GM19468 (cell line): ENCODE results near the gene PNMA8A.

ENCODE experiments used
- ATAC-seq: cut with Tn5 transposase; IDR thresholded peaks from one replicate; pipeline ENCODE4 v1.9.1; 2021; ENCODE audit warnings: mild to moderate bottlenecking, moderate library complexity, moderate number of reproducible peaks; ENCODE audit not compliant: unreplicated experiment; ENCODE audit errors: extremely low read depth

The PNMA8A gene

DNA sequence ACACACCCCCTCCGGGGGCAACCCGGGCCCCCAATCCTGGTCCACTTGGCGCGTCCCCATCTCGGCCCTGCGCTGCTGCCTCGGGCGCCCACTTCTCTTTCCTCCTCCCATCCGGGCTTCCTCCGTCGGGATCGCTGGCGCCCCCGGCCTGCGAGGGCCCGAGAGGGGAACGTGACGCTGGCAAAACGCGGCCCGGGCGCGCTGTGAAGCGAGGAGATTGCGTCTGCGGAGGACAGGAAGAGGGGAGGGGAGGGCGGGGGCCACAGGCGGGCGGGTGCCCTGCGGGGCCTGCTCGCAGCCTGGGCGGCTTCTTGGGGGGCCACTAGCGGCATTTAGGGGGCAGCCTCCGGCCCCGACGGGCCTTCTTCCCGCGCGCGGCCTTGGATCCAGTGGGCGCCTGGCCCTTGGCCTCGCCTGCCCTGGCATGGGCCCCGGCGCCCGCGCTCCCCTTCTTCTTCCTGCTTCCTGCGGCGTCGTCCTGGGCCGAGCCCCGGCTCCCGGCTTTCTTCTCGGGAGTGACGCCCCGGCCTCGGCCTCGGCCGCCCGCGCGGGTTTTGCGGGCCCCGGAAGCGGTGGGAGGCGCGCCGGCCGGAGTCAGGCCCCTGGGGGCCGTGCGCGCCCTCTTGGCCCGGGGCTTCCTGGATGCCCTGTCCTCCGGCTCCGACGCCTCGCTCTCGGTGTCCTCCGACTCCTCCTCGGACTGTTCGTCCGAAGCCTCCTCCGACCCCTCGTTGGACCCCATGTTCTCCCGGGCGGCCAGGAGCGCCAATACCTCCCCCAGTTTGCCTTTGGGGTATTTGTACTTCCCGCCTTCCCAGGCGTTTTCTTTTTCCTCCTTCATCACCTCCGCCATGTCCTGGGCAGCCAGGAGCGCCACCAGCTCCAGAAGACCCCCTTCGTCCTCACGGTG lies 22.1 kb upstream of the PNMA8A start:
- no peak for ATAC-seq

DNA sequence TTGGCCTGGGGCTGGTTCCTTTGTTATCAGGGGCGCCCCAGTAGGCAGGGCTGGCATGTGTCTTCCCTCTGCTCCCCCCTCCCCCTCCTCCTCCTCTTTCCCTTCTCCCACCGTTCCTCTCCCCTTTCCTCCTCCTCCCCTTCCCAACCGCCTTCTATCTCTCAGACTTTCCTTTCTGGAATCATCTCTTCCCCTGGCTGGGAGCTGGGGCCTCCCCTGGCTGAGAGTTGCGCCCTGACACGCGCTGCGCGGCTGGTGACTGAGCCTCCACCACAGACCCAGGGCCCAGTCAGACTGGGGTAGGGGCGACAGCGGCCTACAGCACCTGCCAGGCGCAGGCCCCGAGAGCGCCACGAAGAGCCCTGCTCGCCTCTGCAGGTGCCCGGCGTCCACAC lies 21.5 kb upstream of the PNMA8A start:
- ATAC-seq = no peak

DNA sequence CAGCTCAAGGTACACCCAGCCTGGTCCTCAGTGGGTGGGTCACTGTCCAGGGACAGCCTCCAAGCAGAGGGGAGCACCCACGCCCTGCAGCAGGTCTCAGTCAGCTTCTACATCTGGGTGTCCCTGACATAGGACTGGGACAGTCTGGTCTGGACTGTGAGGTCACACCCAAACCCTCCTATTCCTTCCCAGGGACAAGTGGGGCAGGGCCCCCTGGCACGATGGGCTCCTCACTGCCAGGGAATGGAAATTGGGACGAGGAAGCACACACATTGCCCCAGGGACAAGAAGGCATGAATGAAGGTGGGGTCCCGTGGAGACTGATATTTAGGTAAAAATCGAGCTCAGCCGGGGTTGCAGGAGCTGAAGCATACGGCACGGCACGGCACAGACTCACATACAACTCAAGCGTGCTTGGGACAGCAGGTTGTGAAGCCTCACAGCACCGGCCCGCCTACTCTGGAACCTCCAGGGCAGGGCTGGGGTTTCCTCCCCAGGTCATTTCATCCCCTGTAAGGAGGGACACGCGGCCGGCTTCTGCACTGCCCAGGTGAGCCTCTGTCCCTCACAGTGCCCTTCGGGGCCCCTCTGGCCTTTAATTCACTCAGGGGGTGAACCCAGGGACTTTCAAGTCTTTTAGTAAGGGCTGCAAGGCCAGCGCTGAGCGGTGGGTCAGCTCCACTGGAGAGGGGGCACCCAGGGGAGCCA lies 20.8 kb upstream of the PNMA8A start:
- ATAC-seq = no peak

DNA sequence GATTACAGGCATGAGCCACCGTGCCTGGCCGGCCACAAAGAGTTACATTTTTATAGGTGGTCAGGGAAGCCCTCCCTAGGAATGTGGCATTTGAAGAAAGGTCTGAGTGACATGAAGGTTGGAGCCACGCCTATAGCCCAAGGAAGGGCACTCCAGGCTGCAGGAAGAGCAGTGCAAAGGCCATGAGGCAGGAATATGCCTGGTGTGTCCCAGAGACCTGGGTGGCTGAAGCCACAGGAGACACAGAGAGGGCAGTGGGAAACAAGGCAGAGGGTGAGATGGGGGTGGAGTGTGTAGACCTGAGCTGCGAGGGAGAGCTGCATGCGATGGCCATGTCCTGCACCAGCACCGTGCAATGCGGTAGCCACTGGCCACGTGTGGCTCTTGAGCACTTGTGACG lies 19.4 kb upstream of the PNMA8A start:
- no peak for ATAC-seq

DNA sequence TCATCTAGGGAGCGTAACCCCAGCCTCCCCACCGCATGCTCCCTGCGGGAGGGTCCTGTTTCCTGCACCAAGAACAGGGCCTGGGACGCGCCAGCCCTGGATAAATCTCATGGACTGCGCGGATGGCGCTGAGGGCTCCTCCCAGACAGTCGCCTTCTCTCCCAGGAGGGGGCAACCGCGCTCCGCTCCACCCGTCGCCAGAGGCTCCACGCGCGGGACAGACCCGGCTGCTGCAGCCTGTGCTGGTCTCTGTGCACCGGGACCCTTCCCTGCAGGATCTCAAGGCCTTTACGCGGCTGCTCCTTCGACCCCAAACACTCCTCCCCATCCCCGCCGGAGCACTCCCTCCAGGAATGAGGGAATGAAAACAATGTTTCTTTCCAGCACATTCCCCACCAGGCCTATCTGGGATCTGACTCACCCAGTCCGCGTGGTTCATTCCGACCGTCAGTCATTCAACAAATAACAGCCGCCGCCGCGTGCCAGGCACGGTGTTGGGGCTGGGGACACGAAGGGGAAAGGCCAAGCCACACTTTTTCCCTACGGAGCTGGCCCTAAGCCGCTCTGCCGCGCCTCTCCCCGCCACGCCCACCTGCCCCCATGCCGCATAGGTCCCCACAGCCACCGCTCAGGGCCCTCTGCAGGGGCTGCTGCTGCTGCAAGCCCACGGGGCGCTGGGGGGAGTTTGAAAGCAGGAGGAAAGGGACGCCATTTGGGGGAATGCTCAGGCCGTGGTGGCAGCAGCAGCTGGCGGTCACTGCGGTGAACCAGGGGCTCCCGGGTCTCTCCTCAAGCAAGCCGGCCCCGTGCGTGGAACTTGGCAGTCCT lies 18.3 kb upstream of the PNMA8A start:
- ATAC-seq = no peak

DNA sequence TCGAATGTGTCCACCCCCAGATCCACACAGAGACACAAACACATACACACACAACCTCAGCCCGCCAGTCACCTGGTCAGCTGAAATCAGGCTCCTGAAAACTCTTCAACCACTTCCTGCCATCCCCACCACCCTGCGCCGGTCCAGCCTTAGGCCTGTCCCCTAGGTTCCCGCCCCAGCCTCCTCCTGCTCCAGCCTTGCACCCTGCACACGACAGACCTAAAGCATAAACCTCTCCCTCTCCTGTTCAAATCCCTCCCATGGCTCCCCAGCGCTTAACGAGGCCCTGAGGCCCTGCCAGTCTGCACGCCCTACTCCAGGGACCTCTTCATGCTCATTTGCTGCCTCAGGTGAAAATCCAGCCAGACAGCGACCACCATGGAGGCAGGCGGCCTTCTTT lies 17.2 kb upstream of the PNMA8A start:
- ATAC-seq = no peak

DNA sequence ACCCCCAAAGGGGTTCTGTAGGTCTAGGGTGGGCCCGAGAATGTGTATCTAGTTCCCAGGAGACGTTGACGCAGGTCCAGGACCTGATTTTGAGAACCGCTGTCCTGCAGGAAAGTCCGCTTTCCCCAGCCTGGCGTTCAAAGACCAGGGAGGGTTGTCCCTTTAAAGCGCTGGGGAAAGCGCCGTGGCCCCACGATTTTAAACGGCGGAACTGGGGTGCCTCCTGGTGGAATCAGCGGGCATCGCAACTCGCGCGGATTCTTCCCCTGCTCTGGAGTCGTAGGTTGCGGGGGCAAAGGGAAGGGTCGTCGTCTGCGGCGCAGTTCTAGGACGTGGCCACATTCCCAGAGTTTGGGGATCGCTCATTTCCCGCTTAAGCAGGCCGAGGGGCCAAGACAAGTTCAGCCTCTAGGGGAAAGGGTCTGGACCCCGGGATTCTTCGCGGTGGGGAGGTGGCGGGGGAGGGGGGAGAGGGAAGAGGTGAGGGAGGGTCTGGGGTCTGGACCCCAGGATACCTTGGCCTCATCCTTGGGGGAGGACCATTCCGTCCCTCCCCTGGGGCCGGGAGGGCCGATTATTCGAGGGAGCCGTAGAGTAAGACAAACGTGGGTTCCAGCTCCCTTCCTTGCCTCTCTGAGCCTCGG lies 16.6 kb upstream of the PNMA8A start:
- no peak for ATAC-seq

DNA sequence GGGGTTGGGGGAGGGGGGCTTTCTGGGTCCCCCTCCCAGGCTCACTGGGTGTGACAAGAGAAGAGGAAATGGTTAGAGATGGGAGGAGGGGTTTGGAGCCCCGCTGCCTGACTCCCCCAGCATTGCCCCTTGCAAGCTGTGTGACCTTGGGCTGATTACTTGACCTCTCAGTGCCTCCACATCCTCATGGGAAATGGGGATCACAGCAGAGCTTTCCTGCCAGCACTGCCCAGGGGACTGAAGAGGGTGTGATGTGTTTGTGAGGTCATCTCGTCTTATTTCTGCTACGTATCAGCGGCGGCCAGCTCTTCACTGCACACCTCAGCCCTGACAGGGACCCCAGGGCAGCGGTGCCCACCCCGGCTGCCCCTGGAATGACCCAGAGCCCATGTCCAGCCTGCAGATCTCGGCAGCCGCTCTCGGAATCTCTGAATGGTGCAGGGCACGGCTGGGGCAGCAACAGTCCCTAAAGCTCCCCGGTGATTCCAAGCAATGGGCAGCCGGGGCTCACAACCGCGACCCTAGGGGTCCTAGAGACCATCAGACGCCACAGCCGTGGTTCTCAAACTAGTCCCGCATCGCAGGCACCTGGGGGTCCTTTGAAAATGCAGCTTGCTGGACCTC lies 15.9 kb upstream of the PNMA8A start:
- no peak for ATAC-seq

DNA sequence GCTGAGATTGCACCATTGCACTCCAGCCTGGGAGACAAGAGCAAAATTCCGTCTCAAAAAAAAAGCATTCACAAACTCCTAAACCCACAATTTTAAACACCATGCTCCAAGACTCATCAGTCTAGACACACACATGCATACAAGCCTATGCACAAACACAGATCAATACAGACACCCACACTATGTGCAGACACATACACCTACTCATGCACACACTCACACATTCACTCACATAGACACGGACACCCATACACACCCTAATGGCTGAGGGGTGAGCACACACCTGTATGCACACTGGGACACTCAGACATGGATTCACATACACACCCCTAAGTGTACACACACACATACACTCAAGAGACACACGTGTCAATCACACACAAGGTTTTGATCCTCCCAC lies 15.0 kb upstream of the PNMA8A start:
- no peak for ATAC-seq

DNA sequence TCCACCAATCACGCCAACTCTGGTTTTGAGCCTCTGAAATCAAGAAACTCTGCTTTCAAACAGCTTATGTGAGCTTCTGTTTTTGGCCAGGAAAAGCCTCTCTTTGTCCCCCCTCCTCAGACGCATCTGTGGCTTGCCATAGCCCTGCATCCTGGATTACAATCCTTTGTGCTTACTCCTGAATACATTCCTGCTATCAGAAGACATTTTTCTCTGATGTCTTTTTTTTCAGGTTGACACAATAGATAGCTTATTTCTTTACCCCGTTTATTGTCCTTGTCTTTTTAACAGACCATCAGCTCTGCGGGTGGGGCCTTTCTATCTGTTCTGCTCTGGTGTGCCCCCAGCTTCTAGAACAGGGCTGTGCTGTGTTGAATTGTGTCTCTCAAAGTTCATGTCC lies 13.3 kb upstream of the PNMA8A start:
- ATAC-seq = no peak

DNA sequence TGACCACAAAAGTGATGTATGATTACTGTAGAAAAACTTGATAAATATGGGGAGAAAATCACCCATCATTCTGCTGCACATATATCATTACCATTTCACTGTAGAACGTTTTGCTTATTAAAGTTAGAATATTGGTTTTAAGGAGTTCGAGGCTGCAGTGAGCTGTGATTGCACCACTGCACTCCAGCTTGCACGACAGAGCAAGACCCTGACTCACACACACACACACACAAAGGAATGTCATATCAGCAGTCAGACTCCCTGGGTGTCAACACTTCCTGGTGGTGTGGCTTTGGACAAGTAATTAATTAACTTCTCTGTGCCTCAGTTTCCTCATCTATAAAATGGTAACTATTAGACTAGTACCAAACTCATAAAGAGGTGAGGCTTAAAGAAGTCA lies 11.3 kb upstream of the PNMA8A start:
- ATAC-seq = no peak

DNA sequence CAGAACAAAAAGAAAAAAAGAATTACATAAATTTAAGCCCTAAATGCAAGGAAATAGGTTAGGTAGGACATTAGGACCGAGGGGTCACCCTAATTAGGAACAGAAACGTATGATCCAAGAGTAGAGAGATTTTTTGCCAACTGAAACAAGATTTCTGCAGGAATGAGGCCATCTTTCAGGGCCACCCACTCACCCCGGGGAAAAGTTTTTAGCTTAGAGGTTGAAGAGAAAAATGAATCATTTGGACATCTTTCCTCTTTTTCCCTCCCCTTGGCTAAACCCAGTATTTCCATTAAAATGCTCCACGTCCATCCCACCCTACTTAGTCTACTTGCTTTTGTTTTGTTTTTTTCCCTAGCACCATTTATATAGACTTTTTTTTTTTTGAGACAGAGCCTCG lies 10.6 kb upstream of the PNMA8A start:
- ATAC-seq = no peak

DNA sequence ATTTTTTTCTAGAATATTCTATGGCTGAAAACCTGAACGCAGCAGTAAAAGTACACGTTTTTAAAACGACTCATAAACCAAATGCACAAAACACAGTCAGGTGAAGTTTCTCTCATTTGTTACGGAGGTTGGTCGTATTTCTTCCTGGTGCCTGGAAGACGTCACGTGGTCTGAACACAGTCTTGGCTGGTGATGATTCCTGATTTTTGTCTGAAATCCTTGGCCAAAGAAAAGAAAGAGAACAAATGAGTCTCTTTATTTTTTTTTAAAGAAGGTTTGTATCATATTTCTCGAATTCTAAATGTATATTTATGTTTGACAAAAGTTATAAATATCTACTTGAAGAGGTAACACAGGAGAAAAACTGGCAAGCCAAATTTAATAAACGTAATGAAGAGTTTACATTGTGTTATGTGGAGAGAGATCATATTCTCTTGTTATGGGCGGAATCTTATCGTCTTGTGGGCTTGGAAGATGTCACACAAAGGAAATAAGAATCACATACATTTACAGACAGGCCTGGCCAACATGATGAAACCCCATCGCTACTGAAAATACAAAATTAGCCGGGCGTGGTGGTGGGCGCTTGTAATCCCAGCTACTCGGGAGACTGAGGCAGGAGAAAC lies 10.0 kb upstream of the PNMA8A start:
- ATAC-seq = no peak

DNA sequence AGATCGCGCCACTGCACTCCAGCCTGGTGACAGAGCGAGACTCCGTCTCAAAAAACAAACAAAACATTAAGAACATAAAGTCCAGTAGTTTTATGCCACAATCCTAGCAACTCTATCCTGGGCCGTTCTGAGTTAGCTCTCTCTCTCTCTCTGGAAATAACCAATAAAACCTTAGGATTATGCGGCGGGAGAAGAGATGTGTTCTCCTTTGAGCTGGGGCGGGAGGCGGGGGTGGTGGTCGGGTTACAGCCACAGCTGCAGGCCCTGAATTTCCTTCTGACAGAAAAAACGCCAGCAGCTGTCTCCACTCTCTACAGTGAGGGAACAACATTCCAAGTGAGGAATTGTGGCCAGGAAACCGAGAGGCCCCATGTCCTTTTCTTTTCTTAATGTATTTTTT lies 9.1 kb upstream of the PNMA8A start:
- no peak for ATAC-seq

DNA sequence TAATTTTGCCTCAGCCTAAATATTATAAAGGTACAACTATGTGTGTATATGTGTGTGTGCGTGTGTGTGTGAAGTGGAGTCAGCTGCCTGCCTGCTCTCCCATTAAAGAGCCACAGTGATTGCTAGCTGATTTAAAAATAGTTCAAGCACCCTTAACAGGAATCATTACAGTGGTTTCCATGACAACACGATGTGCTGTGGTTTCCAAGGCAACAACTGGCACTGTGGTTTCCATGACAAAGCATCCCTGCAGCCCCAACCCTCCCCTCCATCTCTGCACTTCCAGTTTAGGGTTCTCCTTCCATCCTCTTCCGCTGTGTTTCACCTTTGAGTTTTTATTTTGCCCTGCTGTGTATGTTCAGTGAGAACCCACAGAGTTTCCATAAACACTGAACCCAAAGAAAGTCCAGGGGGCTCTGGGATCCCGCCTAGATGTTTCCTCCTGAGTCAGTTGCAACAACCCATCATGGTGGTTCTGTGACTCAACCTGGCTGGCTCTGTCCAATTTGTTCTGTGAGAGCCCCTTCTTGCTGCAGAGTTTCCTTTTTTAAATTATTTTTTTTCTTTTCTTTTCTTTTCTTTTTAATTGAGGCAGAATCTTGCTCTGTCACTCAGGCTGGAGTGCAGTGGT lies 7.1 kb upstream of the PNMA8A start:
- ATAC-seq = no peak

DNA sequence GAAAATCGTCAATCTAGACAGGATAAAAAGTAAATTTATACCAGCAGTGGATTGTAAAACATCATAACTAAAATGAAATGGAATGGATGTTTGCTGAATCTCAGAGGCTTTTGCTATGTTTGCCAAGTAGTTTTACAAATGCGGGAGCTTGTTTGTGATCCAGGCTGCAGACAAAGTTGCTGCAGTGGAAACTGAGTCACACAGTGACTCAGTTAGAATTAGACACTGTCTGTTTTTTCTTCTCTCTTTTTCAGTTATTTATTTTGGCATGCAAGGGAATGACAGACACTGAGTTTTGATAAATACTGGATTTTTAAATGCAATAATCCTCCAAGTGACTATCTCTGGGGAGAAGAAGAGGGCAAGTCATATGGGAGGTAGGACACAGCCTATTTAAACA lies 4.6 kb upstream of the PNMA8A start:
- ATAC-seq = no peak

DNA sequence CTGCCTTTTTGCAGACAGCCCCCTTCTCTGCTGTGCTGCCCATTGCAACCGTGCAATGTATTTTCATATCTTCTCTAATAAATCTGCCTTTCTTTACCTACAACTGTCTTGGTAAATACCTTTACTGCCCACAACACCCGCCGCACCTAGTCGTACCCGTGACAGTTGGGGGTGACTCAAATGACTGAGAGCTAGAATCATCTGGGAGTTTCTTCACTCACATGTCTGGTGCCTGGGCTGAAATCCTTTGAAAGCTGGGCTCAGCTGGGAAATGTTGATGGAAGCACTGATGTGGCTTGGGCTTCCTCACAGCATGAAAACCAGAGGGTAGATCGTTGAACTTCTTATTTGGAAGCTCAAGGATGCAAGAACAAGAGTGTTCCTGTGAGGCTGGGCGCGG lies 2.8 kb upstream of the PNMA8A start:
- ATAC-seq = no peak

DNA sequence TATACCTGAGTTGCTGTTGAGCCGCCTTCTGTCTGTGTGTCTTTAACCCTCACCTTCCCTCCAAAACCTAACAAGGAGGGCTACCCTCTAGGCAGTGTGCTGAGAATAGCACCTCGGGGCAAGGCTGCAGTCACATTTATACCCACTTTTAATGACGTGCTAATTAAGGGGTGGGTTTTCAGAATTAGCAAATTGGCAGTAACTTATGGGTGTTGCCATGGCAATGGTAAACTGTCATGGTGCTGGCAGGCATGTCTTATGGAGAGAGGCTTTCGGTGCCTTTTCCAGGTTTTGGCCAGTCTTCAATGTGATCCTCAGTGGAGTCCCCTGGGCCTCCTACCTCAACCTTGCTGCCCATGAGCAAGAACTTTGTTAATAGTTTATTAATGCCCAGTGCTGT lies 1.2 kb upstream of the PNMA8A start:
- no peak for ATAC-seq
